Measurements from ENCODE around the gene XYLT1. TPM values are rescaled to one million over a fixed set of nuclear protein-coding genes. Genes with fewer than 3 reads are reported as not detected.

XYLT1 gene
- total RNA-seq, 6 experiments from 2014 or later: 22.0 to 51.1 (median 27.5) TPM

- Mint-ChIP-seq H3K9me3 (no peaks in the 10 kb centered on the region), H3K27me3 (ENCODE audit: insufficient read depth) (no peaks in the 10 kb centered on the region), H3K36me3 (ENCODE audit: low read depth) (0 out of 2 replicates have a peak, but pooled peaks cover 4% of the 10 kb centered on the region), H3K4me3 (no peak overlapping the region), H3K27ac (no peak overlapping the region), H3K4me1 (ENCODE audit: low read depth) (peaks cover 13% of the 10 kb centered on the region)
- no peak for TF ChIP-seq CTCF (IDR thresholded peaks at IDR 0.05)
- no peak for DNase-seq
Observed at GRCh38 chr16:17451843-17452242, 18.9 kb downstream of the XYLT1 start.

GRCh38 chr16:17450291-17450690 lies 20.5 kb downstream of the XYLT1 start:
- Mint-ChIP-seq H3K27me3 (ENCODE audit: insufficient read depth) (no peaks in the 10 kb centered on the region), H3K4me3 (no peak overlapping the region), H3K9me3 (no peaks in the 10 kb centered on the region), H3K4me1 (ENCODE audit: low read depth) (peaks cover 13% of the 10 kb centered on the region), H3K27ac (no peak overlapping the region), H3K36me3 (ENCODE audit: low read depth) (peaks cover 8% of the 10 kb centered on the region; the same call in 1 of the 2 replicates)
- TF ChIP-seq CTCF (IDR thresholded peaks at IDR 0.05): no peak
- no peak for DNase-seq

- H3K9me3 Mint-ChIP-seq: no peaks in the 10 kb centered on the region
Observed at GRCh38 chr16:17448640-17449638, 21.8 kb downstream of the XYLT1 start.

GRCh38 chr16:17447101-17447569 lies 23.6 kb downstream of the XYLT1 start:
- no peaks in the 10 kb centered on the region for H3K9me3 Mint-ChIP-seq
- no peaks in the 10 kb centered on the region for H3K4me1 Mint-ChIP-seq (ENCODE audit: low read depth)
- DNase-seq: no peak
- no peaks in the 10 kb centered on the region for H3K27me3 Mint-ChIP-seq (ENCODE audit: insufficient read depth)
- H3K27ac Mint-ChIP-seq: no peak overlapping the region
- no peak overlapping the region for H3K4me3 Mint-ChIP-seq
- no peak for TF ChIP-seq CTCF (IDR thresholded peaks at IDR 0.05)
- peaks cover 8% of the 10 kb centered on the region; the same call in 1 of the 2 replicates for H3K36me3 Mint-ChIP-seq (ENCODE audit: low read depth)

More at GRCh38 chr16:17448640-17449638, 21.8 kb downstream of the XYLT1 start:
- Mint-ChIP-seq H3K4me1 (ENCODE audit: low read depth) (peaks cover 13% of the 10 kb centered on the region), H3K4me3 (no peak overlapping the region), H3K36me3 (ENCODE audit: low read depth) (peaks cover 8% of the 10 kb centered on the region; the same call in 1 of the 2 replicates), H3K27me3 (ENCODE audit: insufficient read depth) (no peaks in the 10 kb centered on the region), H3K27ac (no peak overlapping the region)
- TF ChIP-seq CTCF (IDR thresholded peaks at IDR 0.05): no peak
- DNase-seq: no peak

- no peak for TF ChIP-seq CTCF (IDR thresholded peaks at IDR 0.05)
- no peak overlapping the region for H3K27ac Mint-ChIP-seq
- H3K4me1 Mint-ChIP-seq (ENCODE audit: low read depth): no peaks in the 10 kb centered on the region
- H3K4me3 Mint-ChIP-seq: no peak overlapping the region
- H3K36me3 Mint-ChIP-seq (ENCODE audit: low read depth): peaks cover 8% of the 10 kb centered on the region; the same call in 1 of the 2 replicates
- no peaks in the 10 kb centered on the region for H3K9me3 Mint-ChIP-seq
- H3K27me3 Mint-ChIP-seq (ENCODE audit: insufficient read depth): no peaks in the 10 kb centered on the region; the same call in 1 of the 2 replicates
- DNase-seq: no peak
Observed at GRCh38 chr16:17446661-17447060, 24.1 kb downstream of the XYLT1 start.

Measured in HFFc6 (cell line).